ENCODE results near the gene USF2.
A peak's percentile ranks its signal among the peaks of the same experiment; 100 is the strongest.
"Not testable (repeated sequence)": the region's sequence is repeated elsewhere in the genome, so short reads cannot be mapped to it uniquely, and the experiment has no call there.

USF2 gene

GRCh38 chr19:35268536-35269437 lies at the start of gene USF2:
Gene USF2 (plus strand): TSS chr19:35268962. CDS start chr19:35269102, 140 bp downstream.
- no peak for DNase-seq (ENCODE audit: low read depth, low spot score)
- H3K27ac ChIP-seq, result peak within 1 kb of the TSS; percentile 90

GRCh38 chr19:35219008-35219407 lies 49.8 kb upstream of the USF2 start:
- no peak for DNase-seq (ENCODE audit: low read depth, low spot score)
- H3K27ac ChIP-seq, result no peak overlapping the region

- no peak for DNase-seq (ENCODE audit: low read depth, low spot score)
- no peak overlapping the region for H3K27ac ChIP-seq
These were observed 48.3 kb upstream of the USF2 start for GRCh38 chr19:35220315-35220921.

- not testable (repeated sequence) for DNase-seq (ENCODE audit: low read depth, low spot score); H3K27ac ChIP-seq
These were observed 47.7 kb upstream of the USF2 start for GRCh38 chr19:35220973-35221590.

GRCh38 chr19:35222373-35223015 lies 46.3 kb upstream of the USF2 start:
- no peak overlapping the region for H3K27ac ChIP-seq
- no peak for DNase-seq (ENCODE audit: low read depth, low spot score)

GRCh38 chr19:35223084-35223790 lies 45.5 kb upstream of the USF2 start:
- H3K27ac ChIP-seq, result no peak overlapping the region
- no peak for DNase-seq (ENCODE audit: low read depth, low spot score)

- no peak for DNase-seq (ENCODE audit: low read depth, low spot score)
- H3K27ac ChIP-seq, result no peak overlapping the region
These were observed 44.8 kb upstream of the USF2 start for GRCh38 chr19:35223862-35224505.

- no peak overlapping the region for H3K27ac ChIP-seq
- no peak for DNase-seq (ENCODE audit: low read depth, low spot score)
These were observed 43.8 kb upstream of the USF2 start for GRCh38 chr19:35224681-35225571.

GRCh38 chr19:35225951-35226350 lies 42.8 kb upstream of the USF2 start:
- DNase-seq (ENCODE audit: low read depth, low spot score), result no peak
- no peak overlapping the region for H3K27ac ChIP-seq

GRCh38 chr19:35226748-35227147 lies 42.0 kb upstream of the USF2 start:
- no peak for DNase-seq (ENCODE audit: low read depth, low spot score)
- H3K27ac ChIP-seq, result no peak overlapping the region

GRCh38 chr19:35228177-35228930 lies 40.4 kb upstream of the USF2 start, which contains the start of gene FAM187B:
Gene FAM187B (minus strand): TSS chr19:35228739. CDS start chr19:35228680, 59 bp downstream.
- no peak for DNase-seq (ENCODE audit: low read depth, low spot score)
- H3K27ac ChIP-seq, result no peak within 1 kb of the TSS

- no peak overlapping the region for H3K27ac ChIP-seq
- DNase-seq (ENCODE audit: low read depth, low spot score), result no peak
These were observed 39.2 kb upstream of the USF2 start for GRCh38 chr19:35229601-35230000.

GRCh38 chr19:35231956-35232645 lies 36.7 kb upstream of the USF2 start:
- DNase-seq (ENCODE audit: low read depth, low spot score), result no peak
- no peak overlapping the region for H3K27ac ChIP-seq

- no peak for DNase-seq (ENCODE audit: low read depth, low spot score)
- no peak overlapping the region for H3K27ac ChIP-seq
These were observed 35.9 kb upstream of the USF2 start for GRCh38 chr19:35232912-35233311.

- H3K27ac ChIP-seq, result no peak overlapping the region
- DNase-seq (ENCODE audit: low read depth, low spot score), result no peak
These were observed 31.9 kb upstream of the USF2 start for GRCh38 chr19:35236638-35237400.

GRCh38 chr19:35239597-35239996 lies 29.2 kb upstream of the USF2 start:
- DNase-seq (ENCODE audit: low read depth, low spot score); H3K27ac ChIP-seq: not testable (repeated sequence)
